Effector CD8-positive, alpha-beta T cell (primary cell): ENCODE measurements around the gene TXLNA.
A peak's percentile ranks its signal among the peaks of the same experiment; 100 is the strongest.
"Not testable (repeated sequence)": the region's sequence is repeated elsewhere in the genome, so short reads cannot be mapped to it uniquely, and the experiment has no call there.

ENCODE experiments used
- DNase-seq: peaks from one replicate; lab custom pipeline; 2025; lab: John Stamatoyannopoulos, UW
- total RNA-seq, 4 experiments: gene quantifications; one replicate each; lab custom pipeline; 2026; lab: John Stamatoyannopoulos, UW

TXLNA gene
- 140 to 199 (median 174) reads per million in 4 experiments for total RNA-seq

DNA sequence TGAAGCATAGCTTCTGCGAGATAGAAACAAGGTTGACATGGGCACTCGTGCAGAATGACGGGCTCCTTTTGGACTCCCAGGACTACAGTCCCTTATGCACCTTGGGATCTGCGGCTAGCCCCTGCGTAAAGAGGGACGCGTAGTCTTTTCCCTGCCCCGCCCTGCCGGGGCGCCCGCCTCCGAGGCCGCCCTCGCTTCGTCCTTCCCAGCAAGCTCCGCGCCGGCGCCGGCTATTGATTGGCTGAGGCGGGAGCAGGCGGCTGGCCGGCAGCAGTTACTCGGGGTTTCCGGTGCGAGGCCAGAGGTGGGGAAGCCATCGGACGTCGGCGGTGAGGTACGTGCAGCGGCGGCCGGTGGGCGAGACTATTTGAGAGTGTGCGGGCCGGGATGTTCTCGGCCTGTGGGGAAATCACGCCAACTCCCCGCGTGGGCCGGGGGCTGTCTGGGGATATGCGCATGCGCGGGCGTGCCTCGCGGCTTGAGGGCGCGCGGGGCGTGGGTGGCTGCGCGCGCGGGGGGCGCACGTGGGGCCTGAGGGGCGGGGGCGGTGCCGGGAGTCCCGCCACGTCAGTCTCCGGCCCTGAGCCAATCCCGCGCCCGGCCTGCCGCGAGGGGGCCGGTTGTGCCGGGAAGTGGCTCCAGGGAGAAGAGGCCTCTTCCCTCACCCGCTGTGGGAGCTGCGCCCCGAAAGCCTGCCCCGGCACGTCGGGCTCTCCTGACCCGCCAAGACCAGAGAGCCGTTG, at the start of gene TXLNA:
TXLNA (plus strand) TSS at position 233 of the 743 bp plus-strand sequence. CDS start 671 bp downstream, outside the sequence.
- peak; percentile 83 for DNase-seq

GRCh38 chr1:32133950-32134280, 45.6 kb upstream of the TXLNA start:
- not testable (repeated sequence) for DNase-seq

DNA sequence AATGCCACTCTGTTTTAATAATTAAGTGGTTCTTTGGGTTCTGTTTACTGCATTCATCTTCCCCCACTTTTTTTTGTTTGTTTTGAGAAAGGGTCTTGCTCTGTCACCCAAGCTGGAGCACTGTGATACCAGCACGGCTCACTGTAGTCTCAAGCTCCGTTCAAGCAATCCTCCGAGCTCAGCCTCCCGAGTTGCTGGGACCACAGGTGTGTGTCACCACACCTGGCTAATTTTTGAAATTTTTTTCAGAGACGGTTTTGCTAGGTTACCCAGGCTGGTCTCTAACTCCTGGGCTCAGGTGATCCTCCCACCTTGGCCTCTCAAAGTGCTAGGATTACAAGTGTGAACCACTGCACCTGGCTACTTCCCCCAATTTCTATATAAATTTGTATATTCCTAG, 42.4 kb upstream of the TXLNA start:
- DNase-seq = no peak

GRCh38 chr1:32138965-32139364, 40.5 kb upstream of the TXLNA start:
- no peak for DNase-seq

GRCh38 chr1:32142446-32143301, 36.8 kb upstream of the TXLNA start:
- DNase-seq = no peak

DNA sequence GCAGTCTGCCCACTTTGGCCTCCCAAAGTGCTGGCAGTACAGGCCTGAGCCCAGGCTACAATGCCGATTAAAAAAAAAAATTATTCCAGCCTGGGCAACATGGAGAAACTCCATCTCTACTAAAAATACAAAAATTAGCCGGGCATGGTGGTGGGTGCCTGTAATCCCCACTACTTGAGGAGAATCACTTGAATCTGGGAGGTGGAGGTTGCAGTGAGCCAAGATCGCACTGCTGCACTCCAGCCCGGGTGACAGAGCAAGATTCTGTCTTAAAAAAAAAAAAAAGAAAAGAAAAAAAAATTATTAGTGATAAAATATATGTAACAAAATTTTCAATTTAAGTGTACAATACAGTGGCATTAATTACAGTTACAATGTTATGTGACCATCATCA, 36.2 kb upstream of the TXLNA start:
- not testable (repeated sequence) for DNase-seq

DNA sequence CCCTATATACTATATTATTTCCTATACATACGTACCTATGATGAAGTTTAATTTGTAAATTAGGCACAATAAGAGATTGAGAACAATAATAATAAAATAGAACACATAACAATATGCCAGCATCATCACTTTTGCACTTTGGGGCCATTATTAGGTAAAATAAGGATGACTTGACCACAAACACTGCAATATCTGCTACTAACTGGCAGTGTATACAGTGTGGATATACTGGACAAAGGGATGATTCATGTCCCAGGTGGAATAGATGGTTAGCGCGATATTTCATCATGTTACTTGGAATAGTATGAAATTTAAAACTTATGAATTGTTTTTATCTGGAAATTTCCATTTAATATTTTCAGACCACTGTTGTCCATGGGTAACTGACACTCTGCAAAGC, 35.4 kb upstream of the TXLNA start:
- DNase-seq = no peak

DNA sequence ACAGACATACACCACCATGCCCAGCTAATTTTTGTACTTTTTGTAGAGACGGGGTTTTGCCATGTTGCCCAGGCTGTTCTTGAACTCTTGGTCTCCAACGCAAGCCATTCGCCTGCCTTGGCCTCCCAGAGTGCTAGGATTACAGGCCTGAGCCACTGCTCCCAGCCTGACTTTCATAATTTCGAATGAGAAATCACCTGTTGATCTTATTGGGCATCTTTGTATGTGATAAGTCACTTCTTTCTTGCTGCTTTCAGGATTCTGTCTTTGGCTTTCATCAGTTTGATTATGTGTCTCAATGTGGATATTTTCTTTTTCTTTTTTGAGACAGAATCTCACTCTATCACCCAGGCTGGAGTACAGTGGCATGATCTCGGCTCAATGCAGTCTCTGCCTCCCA, 31.7 kb upstream of the TXLNA start:
- not testable (repeated sequence) for DNase-seq

- no peak for DNase-seq
These were observed 28.6 kb upstream of the TXLNA start for GRCh38 chr1:32150847-32151246.

DNA sequence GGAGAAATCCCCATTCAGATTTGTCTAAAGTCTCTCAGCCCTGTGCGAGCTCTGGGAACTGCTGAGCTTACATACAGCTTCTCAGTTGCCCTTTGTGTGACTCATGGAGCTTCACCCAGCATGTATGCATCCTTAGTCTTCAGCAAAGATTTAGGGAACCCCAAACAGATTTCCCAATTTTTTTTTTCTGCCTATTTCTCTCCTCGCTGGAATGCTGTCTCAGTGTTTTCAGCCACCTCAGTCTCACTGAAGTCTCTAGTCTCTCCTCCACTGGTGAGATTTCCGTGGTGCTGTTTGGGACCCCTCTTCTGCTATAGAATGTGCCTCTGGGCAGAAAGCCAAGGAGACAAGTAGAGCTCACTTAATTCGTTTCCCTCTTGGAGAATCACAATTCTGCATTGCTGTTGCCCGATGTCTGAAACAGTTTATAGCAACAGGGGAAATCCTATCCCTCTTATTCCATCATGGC, 28.1 kb upstream of the TXLNA start:
- DNase-seq = no peak

DNA sequence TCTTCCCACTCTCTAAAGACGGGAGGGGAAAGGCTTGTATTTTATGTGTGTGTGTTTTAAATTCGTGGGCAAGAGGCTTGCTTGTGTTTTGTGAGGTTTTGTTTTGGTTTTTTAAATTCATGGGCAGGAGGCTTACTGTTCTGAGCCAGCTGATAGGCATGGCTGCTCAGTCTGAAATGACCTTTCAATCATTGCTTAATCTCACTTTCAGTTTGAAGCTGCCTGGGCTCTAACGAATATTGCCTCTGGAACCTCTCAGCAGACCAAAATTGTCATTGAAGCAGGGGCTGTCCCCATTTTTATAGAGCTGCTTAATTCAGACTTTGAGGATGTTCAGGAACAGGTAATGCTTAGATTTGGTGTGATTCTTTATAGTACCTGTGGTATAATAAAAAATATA, 20.3 kb upstream of the TXLNA start:
- no peak for DNase-seq

DNA sequence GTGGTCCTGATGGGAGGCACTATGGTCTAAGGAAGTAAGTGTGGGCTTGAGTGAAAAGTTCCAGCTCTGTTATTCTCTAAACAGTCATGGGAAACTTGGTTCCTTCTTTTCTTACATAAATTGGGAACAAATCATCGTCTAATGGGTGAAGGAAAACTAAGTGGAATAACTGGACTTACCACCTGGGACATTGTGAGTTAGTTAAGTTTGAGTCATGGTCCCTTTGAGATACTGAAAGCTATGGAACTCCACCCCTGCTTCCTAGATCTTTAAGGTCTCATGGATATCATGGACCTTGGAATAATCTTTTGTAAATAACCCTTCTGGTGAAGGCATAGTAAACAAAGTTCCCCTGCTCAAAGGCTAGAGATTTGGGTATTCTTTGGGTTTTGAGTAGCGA, 16.1 kb upstream of the TXLNA start:
- DNase-seq = no peak

GRCh38 chr1:32165633-32166032, 13.8 kb upstream of the TXLNA start:
- DNase-seq = not testable (repeated sequence)

DNA sequence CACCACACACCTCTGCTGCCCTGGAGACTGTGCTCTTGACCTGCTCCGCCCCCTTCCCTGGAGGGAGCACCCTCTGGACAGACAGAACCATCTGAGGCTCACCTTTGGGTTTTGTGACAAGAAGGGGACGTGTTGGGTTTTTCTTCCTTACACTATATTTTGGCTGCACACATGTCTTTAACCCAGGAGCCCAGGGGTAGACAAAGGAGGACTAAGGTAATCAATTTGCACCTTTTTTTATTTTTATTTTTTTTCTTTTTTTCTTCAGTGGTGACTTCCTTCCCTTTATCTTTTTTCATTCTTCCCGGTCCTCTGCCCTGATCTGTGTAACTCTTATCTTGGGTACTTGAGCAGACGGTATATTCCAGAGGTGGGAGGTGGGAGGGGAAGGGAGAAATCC, 8.5 kb upstream of the TXLNA start:
- no peak for DNase-seq

DNA sequence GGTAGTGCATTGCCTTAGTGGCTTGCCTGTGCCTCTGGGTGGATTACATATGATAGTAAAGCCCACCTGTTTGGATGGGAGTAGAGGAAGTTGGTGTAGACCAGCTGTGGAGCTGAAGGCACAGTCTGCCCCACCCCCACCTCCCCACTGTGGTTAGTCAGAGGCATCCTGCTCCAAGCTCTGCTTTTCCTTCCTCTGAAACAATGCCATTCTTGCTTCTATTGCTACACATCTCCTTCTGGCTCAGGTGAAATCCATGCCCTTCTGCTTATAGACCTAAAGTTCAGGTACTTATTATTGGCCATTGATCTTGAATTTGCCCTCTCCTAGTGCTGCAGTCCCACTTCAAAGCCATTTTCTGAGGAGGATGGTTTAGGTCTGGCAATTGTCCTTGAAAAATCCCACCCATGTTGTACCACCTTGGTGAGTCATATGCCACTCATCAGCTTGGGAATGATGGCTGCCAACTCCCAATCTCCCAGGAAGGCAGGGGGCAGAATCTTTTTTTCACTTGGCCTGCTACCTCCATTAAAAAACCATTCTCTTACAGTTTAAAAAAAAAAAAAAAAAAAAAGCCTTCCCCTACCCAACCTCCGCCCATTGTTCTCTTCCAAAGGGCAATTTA, 6.7 kb upstream of the TXLNA start:
- DNase-seq = no peak

DNA sequence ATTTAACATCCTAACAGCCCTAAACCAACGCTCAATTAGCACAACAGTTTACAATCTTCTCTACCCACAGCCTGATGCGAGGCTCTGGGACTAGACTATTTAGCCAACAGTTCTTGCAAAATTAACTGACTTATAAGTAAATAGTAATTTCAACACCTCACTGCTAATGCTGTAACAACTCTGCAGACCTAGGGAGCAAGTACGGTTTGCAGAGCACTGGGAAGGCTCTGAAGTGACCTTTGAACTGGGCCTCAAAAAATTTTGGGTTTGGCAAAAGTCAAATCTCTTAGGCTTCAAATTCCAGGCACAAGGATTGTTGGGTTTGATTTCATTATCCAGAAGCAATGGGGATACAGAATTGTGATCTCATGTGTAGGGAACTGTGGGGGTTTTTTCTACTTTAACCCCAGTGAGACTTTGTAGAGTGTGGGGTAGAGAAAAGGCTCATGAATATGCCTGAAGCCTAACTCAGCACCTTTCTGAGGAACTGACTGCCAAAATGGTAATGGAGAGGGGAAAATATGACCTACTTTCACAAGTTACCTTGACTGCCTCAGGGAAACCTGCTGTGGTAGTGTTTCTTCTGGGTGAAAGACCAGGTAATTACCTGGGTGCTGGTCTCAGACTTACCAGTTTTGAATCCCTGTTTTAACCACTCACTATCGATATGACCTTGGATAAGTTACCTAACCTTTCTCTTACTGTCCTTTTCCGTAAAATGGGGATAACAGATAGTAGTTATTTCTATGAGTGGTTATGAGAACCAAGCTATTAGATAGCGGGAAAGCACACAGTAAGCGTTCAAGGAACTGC, 889 bp upstream of the TXLNA start:
- DNase-seq = no peak

DNA sequence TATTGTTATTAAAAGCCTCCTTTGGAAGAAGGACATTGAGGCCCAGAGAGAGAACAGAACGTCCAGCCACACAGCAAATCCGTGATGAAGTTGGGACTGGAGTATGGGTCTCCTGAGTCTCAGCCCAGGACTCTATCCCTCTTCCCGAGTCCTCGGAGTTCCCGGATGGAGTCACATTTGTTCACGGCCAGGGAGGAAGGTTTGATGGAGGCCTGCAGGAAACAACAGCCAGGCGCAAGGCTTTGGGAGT, 357 bp upstream of the TXLNA start:
- no peak for DNase-seq

DNA sequence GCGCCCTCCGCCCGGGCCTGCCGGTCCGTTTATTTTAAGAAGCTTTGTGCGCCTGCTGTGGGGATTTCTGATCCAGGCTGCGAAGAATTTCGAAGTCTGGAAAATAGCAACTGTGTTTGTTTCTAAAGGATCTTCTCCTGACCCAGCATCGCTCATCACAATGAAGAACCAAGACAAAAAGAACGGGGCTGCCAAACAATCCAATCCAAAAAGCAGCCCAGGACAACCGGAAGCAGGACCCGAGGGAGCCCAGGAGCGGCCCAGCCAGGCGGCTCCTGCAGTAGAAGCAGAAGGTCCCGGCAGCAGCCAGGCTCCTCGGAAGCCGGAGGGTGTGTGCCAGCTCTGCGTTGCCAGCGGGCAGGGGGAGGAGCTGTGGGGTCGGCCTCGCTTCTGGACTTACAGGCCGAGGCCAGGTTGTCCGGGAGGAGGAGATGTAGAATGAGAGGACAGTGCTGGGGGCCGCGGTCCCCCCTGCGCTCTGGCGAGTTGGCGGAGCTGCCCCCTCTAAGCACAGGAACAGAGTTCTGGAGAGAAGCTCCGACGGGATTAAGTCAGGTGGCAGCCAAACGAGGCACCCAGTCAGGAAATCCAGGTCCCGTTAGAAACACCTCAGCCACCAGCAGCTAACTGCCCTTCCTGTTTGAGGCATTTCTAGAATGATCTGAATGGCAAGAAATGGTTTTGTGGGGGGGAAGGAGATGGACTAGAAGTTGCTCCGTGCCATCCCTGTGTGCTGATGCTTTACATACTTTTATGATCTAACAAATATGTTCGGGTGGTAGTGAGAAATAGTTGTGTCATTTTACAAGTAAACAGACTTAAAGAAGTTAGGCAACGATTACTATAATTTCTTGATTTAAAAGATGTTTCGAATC, 948 bp downstream of the TXLNA start:
- no peak for DNase-seq

GRCh38 chr1:32181065-32181464, 1.6 kb downstream of the TXLNA start:
- DNase-seq = no peak

GRCh38 chr1:32181563-32181962, 2.1 kb downstream of the TXLNA start:
- no peak for DNase-seq

GRCh38 chr1:32182060-32182459, 2.6 kb downstream of the TXLNA start:
- no peak for DNase-seq
